Measurements from ENCODE around the gene PTPRZ1.

Gene PTPRZ1

DNA sequence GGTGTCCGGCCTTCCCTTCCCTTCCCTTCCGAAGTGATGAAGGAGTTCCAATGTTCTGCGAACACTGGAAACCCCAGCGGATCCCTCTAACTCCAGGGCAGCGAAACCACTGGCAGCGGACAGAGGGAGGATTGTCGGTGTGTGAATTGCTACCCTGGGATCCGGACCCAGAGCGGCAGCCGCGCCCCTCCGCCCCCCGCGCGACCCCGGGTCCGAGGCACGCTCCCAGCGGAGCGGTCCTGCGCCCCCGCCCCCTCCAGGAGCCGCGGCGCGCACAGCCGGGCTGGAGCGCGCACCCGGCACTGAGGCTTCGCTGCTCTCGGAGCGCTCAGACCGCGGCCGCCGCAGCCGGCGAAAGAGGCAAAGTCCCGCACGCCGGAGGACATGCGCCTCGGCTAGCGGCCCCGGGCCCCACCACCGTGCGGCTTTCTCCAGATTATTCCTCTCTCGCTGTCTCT is at the start of gene PTPRZ1:
PTPRZ1 (plus strand) TSS at position 331 of the 458 bp plus-strand sequence. CDS start 339 bp downstream, outside the sequence.
- peak; percentile 80 for DNase-seq (ENCODE audit: low read depth, low spot score)

GRCh38 chr7:121824276-121824675 is 48.7 kb upstream of the PTPRZ1 start:
- DNase-seq (ENCODE audit: low read depth, low spot score), result peak; percentile 5

DNA sequence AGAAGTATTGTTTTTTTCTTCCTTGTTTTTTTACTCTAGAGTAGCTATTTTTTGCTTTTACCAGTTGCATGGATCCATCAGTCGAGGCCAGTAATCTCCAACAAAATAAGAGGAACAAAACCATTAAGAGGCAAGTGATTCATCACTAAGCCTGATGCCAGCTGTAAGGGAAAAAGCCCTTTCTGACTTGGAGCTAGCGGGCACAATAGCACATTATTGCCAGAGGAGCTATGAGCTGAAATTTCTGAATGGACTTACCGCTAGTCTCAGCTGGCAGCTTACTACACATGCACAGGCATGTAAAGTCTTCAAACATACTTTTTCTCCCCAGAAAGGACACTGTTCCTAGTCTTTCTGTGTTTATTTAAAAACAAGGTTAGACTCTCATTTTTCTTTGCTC is 41.6 kb upstream of the PTPRZ1 start:
- peak; percentile 68 for DNase-seq (ENCODE audit: low read depth, low spot score)

- peak; percentile 27 for DNase-seq (ENCODE audit: low read depth, low spot score)
Observed at GRCh38 chr7:121831801-121832200, 41.2 kb upstream of the PTPRZ1 start.

DNA sequence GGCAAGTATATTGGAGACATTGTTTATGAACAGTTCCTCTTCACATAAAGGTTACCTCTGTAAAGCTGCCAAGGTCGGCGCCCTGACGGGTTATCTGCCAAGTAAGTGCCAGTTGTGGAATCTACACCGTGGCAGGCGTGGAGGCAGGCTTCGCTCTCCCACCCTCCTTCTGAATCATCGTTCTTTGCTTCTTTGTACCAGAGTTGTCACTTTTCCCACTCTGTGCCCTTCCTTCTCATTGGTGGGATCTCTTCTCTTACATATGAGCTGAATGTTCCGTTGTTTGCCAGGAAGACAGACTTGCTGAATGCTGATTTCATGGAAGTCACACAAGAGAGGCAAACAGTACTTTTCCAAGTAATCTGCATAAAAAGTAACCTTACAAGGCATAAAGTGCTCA is 40.6 kb upstream of the PTPRZ1 start:
- DNase-seq (ENCODE audit: low read depth, low spot score), result peak; percentile 54

GRCh38 chr7:121833991-121834390 is 39.0 kb upstream of the PTPRZ1 start:
- DNase-seq (ENCODE audit: low read depth, low spot score), result peak; percentile 2

DNA sequence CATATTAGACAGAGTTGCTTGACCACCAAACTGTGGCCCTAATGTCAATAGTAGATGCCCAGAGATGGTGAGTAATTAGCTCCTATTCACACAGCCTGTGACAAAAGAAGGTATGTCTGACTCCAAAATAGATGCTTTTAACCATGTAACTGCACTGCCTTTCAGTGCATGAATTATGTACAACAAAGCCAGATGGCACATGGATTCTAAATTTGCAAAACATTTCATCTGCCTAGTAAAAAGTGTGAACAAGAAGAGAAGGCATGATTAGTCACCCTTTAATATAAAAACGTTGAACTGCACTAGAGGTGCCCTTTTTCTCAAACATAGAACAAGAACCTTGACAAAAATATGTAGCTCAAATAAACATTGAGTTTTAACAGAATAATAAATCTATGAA is 35.5 kb upstream of the PTPRZ1 start:
- no peak for DNase-seq (ENCODE audit: low read depth, low spot score)

DNA sequence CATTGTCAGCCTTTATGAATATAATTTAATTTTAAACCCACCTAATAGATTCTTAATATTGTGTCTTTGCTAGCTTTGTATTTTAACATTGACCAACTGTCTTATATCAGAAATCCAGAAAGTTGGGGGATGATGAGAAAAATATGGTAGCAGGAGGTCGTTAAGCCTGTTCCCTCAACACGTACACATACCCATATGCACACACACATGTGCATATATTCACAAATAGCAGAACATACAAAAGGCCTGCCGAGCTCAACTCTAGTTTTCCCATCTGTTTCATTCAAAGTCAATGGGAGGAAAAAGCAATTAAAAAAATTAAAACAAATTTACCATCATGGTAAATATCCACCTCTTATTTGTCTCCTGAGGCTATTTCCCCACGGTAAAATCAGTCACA is 25.9 kb upstream of the PTPRZ1 start:
- no peak for DNase-seq (ENCODE audit: low read depth, low spot score)

DNA sequence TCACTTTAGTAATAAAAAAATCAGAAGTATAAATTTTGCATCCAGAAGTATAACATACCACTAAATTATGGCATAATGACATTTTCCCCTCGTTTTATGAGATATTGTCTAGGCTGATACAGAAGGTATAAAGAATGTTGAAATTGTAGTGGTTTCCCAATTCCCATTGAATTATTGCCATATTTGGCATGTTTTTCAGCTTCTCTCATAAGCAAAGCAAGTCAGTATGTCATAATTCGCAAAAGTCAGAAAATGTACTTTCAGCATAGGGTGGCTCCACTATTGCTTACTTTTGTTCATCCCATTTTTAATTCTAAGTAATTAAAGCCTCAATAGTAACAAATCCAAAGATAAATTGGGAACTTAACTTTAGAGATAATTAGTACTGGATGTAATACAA is 19.7 kb upstream of the PTPRZ1 start:
- no peak for DNase-seq (ENCODE audit: low read depth, low spot score)

DNA sequence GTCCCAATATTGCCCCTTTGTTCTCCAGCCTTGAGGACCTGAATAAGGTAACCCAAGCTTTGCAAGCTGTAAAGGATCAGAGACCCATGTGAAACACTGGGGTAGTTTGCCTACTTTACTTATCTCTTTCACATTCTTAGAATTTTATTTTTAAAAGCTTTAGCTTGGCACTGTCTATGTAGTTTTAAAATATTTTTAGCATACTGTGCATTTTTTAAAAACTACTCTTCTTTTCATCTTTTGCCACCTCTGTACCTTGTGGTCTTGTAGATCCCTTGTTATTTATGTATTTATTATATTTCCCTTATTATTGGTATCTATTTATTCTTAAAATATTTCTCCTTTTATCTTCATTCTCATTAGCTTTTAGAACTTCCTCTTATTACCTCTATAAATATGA is 12.0 kb upstream of the PTPRZ1 start:
- no peak for DNase-seq (ENCODE audit: low read depth, low spot score)

- DNase-seq (ENCODE audit: low read depth, low spot score), result no peak
Observed at GRCh38 chr7:121862591-121862990, 10.4 kb upstream of the PTPRZ1 start.

DNA sequence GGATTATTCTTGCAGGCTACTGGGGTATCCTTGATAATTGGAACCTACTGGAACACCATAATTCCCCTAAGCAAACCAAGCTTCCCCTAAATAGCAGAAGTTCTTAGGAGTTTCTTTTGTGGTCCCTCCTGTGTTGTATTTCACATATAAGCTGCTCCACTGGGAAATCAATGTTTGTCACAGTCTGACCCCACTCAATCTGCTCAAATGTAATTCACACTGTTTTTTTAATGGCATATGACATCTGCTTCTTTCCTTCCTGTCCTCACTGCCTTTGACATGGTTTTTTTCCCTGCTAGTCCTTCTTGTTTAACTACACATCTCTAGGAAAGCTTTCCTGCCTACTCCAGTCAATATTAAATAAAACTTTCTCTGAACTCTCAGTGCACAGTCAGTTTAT is 1.8 kb upstream of the PTPRZ1 start:
- no peak for DNase-seq (ENCODE audit: low read depth, low spot score)

- peak; percentile 57 for DNase-seq (ENCODE audit: low read depth, low spot score)
Observed at GRCh38 chr7:121873289-121874194, 581 bp downstream of the PTPRZ1 start.

- peak; percentile 9 for DNase-seq (ENCODE audit: low read depth, low spot score)
Observed at GRCh38 chr7:121874298-121874697, 1.3 kb downstream of the PTPRZ1 start.

DNA sequence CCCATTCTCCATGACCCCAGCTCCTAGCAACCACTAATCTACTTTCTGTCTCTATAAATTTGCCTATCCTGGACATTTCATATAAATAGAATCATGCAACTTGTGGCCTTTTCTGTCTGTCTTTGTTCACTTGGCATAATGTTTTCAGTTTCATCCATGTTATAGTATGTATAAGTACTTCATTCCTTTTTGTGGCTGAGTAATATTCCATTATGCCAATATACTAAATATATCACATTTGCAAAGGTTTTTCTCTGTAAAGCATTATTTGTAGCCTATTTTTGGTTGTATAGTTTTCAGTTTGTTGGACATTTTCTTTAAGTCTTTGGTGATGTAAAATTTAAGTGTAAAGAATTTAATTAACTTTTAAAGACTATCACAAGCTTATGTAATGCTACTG is 2.2 kb downstream of the PTPRZ1 start:
- DNase-seq (ENCODE audit: low read depth, low spot score), result no peak

GRCh38 chr7:121876656-121877500 is 3.9 kb downstream of the PTPRZ1 start:
- DNase-seq (ENCODE audit: low read depth, low spot score), result no peak

DNA sequence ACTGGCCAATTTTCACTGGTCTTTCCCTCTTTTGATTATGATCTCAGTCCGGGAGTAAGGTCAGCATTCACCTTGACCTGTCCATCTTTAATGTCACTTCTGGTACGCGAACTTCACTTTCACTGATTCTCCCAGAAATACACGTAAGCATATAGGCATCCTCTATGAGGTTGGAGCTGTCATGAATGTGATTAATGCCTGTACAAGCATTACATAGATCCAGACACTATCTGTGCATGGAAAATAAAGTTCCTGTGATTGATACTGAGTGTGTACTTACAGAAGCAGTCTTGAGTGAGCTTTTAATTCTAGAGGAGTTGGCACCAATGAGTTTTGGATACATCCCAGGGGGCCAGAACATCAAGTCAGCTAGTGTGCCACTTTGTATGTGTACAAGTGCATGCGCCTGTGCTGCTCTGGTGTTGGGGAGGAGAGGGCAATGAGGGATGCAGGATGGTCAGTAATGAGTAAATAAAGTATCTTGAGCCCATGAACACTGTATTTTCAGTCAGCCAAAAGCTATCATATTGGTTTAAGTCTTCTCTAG is 6.0 kb downstream of the PTPRZ1 start:
- DNase-seq (ENCODE audit: low read depth, low spot score), result no peak

- no peak for DNase-seq (ENCODE audit: low read depth, low spot score)
Observed at GRCh38 chr7:121879544-121879943, 6.6 kb downstream of the PTPRZ1 start.

DNA sequence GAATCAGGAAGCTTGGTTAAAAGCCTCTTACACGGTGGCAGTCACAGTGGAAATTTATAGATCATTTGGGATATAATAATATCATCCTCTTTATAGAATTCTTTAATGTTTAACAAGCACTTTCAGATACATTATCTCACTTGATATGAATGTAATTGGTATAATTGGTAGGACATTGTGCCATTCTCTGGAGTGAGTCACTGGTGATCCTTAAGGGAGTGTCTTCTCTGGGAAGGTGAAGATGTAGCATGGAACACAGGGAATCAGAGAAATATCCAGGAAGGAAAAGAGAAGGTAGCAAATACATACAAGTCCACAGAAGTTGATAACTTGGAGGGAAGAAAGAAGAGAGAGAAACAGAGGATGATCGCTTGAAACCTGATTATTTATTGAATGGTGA is 9.8 kb downstream of the PTPRZ1 start:
- DNase-seq (ENCODE audit: low read depth, low spot score), result no peak

- no peak for DNase-seq (ENCODE audit: low read depth, low spot score)
Observed at GRCh38 chr7:121885166-121885920, 12.4 kb downstream of the PTPRZ1 start.

- no peak for DNase-seq (ENCODE audit: low read depth, low spot score)
Observed at GRCh38 chr7:121887634-121888033, 14.7 kb downstream of the PTPRZ1 start.
